Thoracic aorta (tissue), 2 donors: ENCODE results near the gene MYH10. TPM values are rescaled to one million over a fixed set of nuclear protein-coding genes. Genes with fewer than 3 reads are reported as not detected.

Experiments
- ATAC-seq: fragments of 150-250 bp; one replicate; pipeline ENCODE4 v1.8.0; 2017; ENCODE audit warnings: low read depth; ENCODE audit not compliant: insufficient number of reproducible peaks, low FRiP score
- DNase-seq: peaks from one replicate; pipeline ENCODE4 v3.0.0-alpha.2; 2020; ENCODE audit warnings: low spot score
- H3K27ac ChIP-seq, 2 donors: fragments of 200-600 bp; sonication (generic); 1 replicate in 1 of 2; 2 replicates in 1 of 2; pipeline ENCODE4 v1.5.1; 2016; ENCODE audit warnings: mild to moderate bottlenecking in 2 of 2, moderate library complexity in 2 of 2
- H3K27me3 ChIP-seq: fragments of 200-600 bp; sonication (generic); replicated peaks from 2 replicates; pipeline ENCODE4 v1.6.0; 2016; ENCODE audit warnings: mild to moderate bottlenecking; ENCODE audit not compliant: insufficient read depth
- H3K36me3 ChIP-seq: fragments of 200-600 bp; sonication (generic); one replicate; pipeline ENCODE4 v1.5.1; 2016
- H3K4me1 ChIP-seq, 2 donors: fragments of 200-600 bp; sonication (generic); 1 replicate in 1 of 2; 2 replicates in 1 of 2; pipeline versions ENCODE4 v1.5.1 to v1.6.0; 2016; ENCODE audit warnings: low read depth in 2 of 2, mild to moderate bottlenecking in 1 of 2; ENCODE audit not compliant: control insufficient read depth in 1 of 2
- H3K4me3 ChIP-seq: fragments of 200-600 bp; sonication (generic); 2 replicates; pipeline ENCODE4 v1.5.1; 2016; ENCODE audit warnings: mild to moderate bottlenecking
- H3K9me3 ChIP-seq: fragments of 200-600 bp; sonication (generic); 2 replicates; pipeline ENCODE4 v1.5.1; 2016
- CTCF ChIP-seq: fragments of 200-600 bp; sonication (generic); IDR thresholded peaks from one replicate; pipeline ENCODE4 v1.5.1; 2019; ENCODE audit warnings: antibody characterized with exemption
- total RNA-seq, 2 donors: library from RNA; depleted of rRNA; stranded (reverse); fragments of >200 nt; gene quantifications; one replicate each; pipeline versions ENCODE4 v1.1.0 to v1.2.3, GENCODE V29; 2016

Gene MYH10
- 1,000 to 10,000 TPM; 1,436 to 1,719 TPM for total RNA-seq

GRCh38 chr17:8630227-8630801 is at the start of gene MYH10:
Gene MYH10, minus strand, starts transcription at chr17:8630725. Its CDS starts 7,479 bp downstream, at chr17:8623246.
- no peak for DNase-seq
- no peaks in the 10 kb centered on the region for H3K36me3 ChIP-seq

GRCh38 chr17:8679126-8679525 is 48.6 kb upstream of the MYH10 start:
- H3K9me3 ChIP-seq, result no peaks in the 10 kb centered on the region
- H3K36me3 ChIP-seq, result no peaks in the 10 kb centered on the region
- ATAC-seq (no peak), DNase-seq (no peak)
- H3K27me3 ChIP-seq, result no peaks in the 10 kb centered on the region
- peak overlapping the region; percentile 94 to 95 for H3K27ac ChIP-seq
- no peak for TF ChIP-seq CTCF
- H3K4me1 ChIP-seq, result peaks cover 37 to 72% of the 10 kb centered on the region in 2 donors
- H3K4me3 ChIP-seq, result no peak overlapping the region

More at GRCh38 chr17:8630227-8630801, at the start of gene MYH10:
- no peaks in the 10 kb centered on the region for H3K9me3 ChIP-seq
- peak; percentile 46 for TF ChIP-seq CTCF
- peak; percentile 5 for ATAC-seq
- H3K27ac ChIP-seq, result peak within 1 kb of the TSS; percentile 98 to 99
- H3K4me1 ChIP-seq, result peaks cover 7 to 31% of the 10 kb centered on the region in 2 donors
- no peaks in the 10 kb centered on the region for H3K27me3 ChIP-seq
- H3K4me3 ChIP-seq, result peak within 1 kb of the TSS; percentile 93

DNA sequence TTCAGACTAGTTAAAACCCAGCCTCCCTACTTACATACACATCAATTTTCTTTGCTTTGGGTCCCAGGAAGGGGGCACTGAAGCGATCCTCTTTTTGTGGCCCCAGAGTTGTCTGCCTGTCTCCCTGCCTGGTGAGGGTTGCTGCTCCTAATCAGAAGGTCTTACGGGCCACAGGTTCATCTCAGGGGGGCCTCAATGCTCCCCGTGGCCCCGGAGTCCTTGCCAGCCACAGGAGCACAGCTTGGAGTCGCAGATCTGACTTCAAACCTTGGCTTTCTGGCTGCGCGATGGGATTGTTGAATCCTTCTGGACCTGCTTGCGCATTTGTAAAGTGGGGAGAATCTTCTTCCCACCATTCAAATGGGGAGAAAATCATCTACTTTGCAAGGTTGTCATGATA is 44.8 kb upstream of the MYH10 start:
- Histone ChIP-seq H3K4me1 (peaks cover 55 to 86% of the 10 kb centered on the region in 2 donors), H3K27me3 (no peaks in the 10 kb centered on the region), H3K27ac (peak overlapping the region; percentile 98), H3K4me3 (peak overlapping the region; percentile 46), H3K9me3 (no peaks in the 10 kb centered on the region), H3K36me3 (no peaks in the 10 kb centered on the region)
- no peak for ATAC-seq
- TF ChIP-seq CTCF, result no peak
- no peak for DNase-seq

DNA sequence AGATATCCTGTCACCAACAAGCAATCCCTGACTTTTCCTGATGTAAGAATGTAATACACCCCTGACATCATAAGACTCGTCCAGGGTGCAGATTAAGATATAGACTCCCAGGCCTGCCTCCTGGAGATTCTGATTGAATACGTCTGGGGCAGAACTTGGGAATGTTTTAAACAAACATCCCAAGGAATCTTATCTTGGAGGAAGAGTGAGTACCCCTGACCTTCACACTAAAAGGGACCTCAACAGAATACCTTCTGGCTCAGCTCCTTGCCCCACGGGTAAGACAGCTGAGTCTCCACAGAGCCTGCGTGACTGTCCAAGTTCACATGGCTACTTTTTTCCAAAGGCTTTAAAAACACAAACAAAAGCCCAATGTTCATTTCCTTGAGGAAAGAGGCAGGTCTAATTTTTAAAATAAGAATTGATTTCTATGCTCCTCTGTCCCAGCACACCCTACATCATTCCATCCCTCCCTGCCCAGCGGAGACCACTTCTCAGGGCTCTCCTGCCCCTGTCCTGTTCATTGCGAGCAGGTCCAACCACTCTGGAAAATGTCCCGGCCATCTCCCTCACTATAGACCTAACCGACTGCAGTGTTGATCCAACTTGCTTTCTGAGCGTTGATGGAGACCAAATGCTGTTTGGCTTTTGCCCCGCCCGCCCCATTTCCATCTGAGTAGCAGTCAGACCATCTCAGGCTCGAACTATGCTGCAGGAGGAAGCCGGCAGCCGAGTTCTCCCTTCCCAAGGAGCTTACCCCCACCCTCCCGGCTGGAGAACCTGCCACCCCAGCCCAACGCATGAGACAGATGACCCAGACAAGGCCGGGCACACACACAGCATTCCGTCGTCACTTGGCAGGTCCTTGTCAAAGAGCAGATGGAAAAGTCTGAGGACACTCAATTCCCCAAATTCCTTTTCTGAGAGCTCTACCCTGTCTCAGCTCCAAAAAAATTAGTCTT is 44.1 kb upstream of the MYH10 start:
- peak overlapping the region; percentile 98 for H3K27ac ChIP-seq
- TF ChIP-seq CTCF, result no peak
- no peaks in the 10 kb centered on the region for H3K27me3 ChIP-seq
- H3K36me3 ChIP-seq, result no peaks in the 10 kb centered on the region
- ATAC-seq (peak; percentile 68), DNase-seq (peak; percentile 71)
- H3K4me3 ChIP-seq, result peak overlapping the region; percentile 46
- H3K4me1 ChIP-seq, result peaks cover 52 to 86% of the 10 kb centered on the region in 2 donors
- H3K9me3 ChIP-seq, result no peaks in the 10 kb centered on the region

GRCh38 chr17:8673612-8674011 is 43.1 kb upstream of the MYH10 start:
- H3K4me1 ChIP-seq, result peaks cover 44 to 86% of the 10 kb centered on the region in 2 donors
- no peaks in the 10 kb centered on the region for H3K9me3 ChIP-seq
- peak overlapping the region; percentile 98 for H3K27ac ChIP-seq
- DNase-seq, result no peak
- TF ChIP-seq CTCF, result no peak
- peak; percentile 42 for ATAC-seq
- peak overlapping the region; percentile 46 for H3K4me3 ChIP-seq
- H3K27me3 ChIP-seq, result no peaks in the 10 kb centered on the region
- H3K36me3 ChIP-seq, result no peaks in the 10 kb centered on the region
